HG03103 (cell line): ENCODE results near the gene DNM1.

ENCODE experiments used
- ATAC-seq: cut with Tn5 transposase; IDR thresholded peaks from one replicate; pipeline ENCODE4 v1.9.1; 2021; ENCODE audit warnings: low read depth; ENCODE audit not compliant: unreplicated experiment

DNM1 gene

GRCh38 chr9:128297221-128297773, 94.1 kb downstream of the DNM1 start:
- no peak for ATAC-seq

- no peak for ATAC-seq
These were observed 95.6 kb downstream of the DNM1 start for GRCh38 chr9:128298535-128299482.

GRCh38 chr9:128304136-128304970, 101.2 kb downstream of the DNM1 start:
- ATAC-seq = no peak
